A549 (cell line): ENCODE data around the gene RNU1-2.

Experiments
- BHLHE40 ChIP-seq: IDR thresholded peaks from 2 replicates; pipeline ENCODE4 v1.6.1; 2012; ENCODE audit warnings: low read depth, low read length, inconsistent platforms
- EP300 ChIP-seq, 2 experiments: fragments of >200 bp; sonication (Bioruptor Twin); formaldehyde crosslinking; IDR thresholded peaks; 2 replicates in 1 of 2; 3 replicates in 1 of 2; pipeline ENCODE4 v1.6.1; 2016 to 2017
- HOXA7 ChIP-seq: fragments of 250-450 bp; sonication (Bioruptor Pico); IDR thresholded peaks from 2 replicates; pipeline ENCODE4 v1.5.0; 2020; ENCODE audit warnings: mild to moderate bottlenecking, moderate library complexity
- NR3C1 ChIP-seq: fragments of >200 bp; sonication (Bioruptor Twin); formaldehyde crosslinking; IDR thresholded peaks from 3 replicates; pipeline ENCODE4 v1.6.1; 2017
- POLR2A ChIP-seq: IDR thresholded peaks from 2 replicates; pipeline ENCODE4 v1.6.1; 2012; ENCODE audit warnings: mild to moderate bottlenecking, low read length
- SMC3 ChIP-seq: fragments of >200 bp; sonication (Bioruptor Twin); formaldehyde crosslinking; IDR thresholded peaks from 3 replicates; pipeline ENCODE4 v1.6.1; 2018; ENCODE audit warnings: inconsistent platforms
- ZSCAN20 ChIP-seq: fragments of 250-450 bp; sonication (Bioruptor Pico); IDR thresholded peaks from 2 replicates; pipeline ENCODE4 v1.8.0; 2022; ENCODE audit warnings: mild to moderate bottlenecking, moderate library complexity
- TF ChIP-seq, protein P1 (sequence below): fragments of >200 bp; sonication (Bioruptor Twin); formaldehyde crosslinking; IDR thresholded peaks from 3 replicates; pipeline ENCODE4 v1.5.1; 2016
- TF ChIP-seq, protein P2 (sequence below): fragments of 450-650 bp; IDR thresholded peaks from 2 replicates; pipeline ENCODE4 v1.6.1; 2014; ENCODE audit warnings: antibody characterized with exemption

DNA sequence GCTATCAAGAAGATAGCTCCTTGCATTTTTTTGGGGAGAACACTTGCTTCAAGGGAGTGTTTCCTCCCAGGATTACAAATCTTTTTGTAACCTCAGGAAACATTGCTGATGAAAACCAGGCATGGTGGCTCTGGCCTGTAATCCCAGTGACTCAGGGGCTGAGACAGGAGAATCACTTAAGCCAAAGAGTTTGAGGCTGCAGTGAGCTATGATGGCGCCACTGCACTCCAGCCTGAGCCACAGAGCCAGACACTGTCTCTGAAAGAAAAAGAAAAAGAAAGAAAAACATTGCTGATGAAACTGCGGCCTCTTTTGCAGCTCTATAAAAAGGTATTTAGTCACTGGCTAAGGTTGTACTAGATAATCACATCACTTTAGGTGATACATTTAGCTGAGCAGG lies 7.3 kb downstream of the RNU1-2 start:
- TF ChIP-seq POLR2A (no peak), ZSCAN20 (CRISPR knock-in tag) (no peak), SMC3 (no peak), NR3C1 (no peak), BHLHE40 (no peak), HOXA7 (CRISPR knock-in tag) (no peak), EP300 (IDR thresholded peaks at IDR 0.05) (no peak)
- TF ChIP-seq, protein P1, sequence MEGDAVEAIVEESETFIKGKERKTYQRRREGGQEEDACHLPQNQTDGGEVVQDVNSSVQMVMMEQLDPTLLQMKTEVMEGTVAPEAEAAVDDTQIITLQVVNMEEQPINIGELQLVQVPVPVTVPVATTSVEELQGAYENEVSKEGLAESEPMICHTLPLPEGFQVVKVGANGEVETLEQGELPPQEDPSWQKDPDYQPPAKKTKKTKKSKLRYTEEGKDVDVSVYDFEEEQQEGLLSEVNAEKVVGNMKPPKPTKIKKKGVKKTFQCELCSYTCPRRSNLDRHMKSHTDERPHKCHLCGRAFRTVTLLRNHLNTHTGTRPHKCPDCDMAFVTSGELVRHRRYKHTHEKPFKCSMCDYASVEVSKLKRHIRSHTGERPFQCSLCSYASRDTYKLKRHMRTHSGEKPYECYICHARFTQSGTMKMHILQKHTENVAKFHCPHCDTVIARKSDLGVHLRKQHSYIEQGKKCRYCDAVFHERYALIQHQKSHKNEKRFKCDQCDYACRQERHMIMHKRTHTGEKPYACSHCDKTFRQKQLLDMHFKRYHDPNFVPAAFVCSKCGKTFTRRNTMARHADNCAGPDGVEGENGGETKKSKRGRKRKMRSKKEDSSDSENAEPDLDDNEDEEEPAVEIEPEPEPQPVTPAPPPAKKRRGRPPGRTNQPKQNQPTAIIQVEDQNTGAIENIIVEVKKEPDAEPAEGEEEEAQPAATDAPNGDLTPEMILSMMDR: no peak
- TF ChIP-seq, protein P2, sequence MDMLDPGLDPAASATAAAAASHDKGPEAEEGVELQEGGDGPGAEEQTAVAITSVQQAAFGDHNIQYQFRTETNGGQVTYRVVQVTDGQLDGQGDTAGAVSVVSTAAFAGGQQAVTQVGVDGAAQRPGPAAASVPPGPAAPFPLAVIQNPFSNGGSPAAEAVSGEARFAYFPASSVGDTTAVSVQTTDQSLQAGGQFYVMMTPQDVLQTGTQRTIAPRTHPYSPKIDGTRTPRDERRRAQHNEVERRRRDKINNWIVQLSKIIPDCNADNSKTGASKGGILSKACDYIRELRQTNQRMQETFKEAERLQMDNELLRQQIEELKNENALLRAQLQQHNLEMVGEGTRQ: no peak
